GM04503 (cell line): ENCODE results near the gene PRMT7.
A peak's percentile ranks its signal among the peaks of the same experiment; 100 is the strongest.

Source experiments
- DNase-seq: peaks from one replicate; pipeline ENCODE4 v3.0.0-alpha.2; 2012; ENCODE audit warnings: low read depth

The PRMT7 gene

DNA sequence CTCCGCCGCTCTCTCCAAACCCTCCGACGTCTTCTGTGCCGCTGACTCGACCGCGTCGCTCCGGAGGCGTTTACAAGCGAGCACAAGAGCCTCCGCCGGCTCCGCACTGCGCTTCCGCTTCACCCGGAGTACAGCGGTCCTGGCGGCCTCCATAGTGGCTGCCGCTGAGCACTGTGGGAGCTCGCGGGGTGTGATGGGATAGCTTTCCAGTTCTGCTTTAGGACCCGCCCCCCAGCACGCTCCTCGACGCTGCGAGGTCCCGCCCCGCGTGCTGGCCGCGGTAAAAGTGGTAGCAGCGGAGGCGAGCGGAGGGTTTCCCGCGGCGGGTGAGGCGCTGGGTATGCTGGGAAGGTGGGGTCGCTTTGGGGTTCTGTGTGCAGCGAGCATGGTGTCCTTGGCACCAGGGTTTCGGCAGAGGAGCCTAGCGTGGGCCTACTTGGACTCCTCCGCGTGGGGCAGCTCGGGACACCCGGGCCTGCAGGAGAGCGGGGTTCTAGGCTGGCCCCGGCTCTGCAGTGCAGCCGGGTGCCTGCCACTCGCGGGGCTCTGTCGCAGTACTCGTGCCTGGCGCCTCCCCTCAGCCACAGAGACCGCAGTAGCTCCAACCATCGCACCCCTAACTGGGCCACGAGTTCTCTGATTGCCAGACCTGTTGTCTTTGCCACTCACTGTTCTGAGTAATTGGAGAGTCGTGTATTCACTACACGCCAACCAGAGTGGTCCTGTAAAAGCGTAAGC lies at the start of gene PRMT7, which contains the start of gene SLC7A6OS:
Gene PRMT7, plus strand, starts transcription at position 246 of the 738 bp plus-strand sequence. CDS start 4,961 bp downstream, outside the sequence.
Gene SLC7A6OS, minus strand, starts transcription at position 173 of the 738 bp plus-strand sequence. Its CDS starts 20 bp downstream, at position 153.
- DNase-seq = no peak

DNA sequence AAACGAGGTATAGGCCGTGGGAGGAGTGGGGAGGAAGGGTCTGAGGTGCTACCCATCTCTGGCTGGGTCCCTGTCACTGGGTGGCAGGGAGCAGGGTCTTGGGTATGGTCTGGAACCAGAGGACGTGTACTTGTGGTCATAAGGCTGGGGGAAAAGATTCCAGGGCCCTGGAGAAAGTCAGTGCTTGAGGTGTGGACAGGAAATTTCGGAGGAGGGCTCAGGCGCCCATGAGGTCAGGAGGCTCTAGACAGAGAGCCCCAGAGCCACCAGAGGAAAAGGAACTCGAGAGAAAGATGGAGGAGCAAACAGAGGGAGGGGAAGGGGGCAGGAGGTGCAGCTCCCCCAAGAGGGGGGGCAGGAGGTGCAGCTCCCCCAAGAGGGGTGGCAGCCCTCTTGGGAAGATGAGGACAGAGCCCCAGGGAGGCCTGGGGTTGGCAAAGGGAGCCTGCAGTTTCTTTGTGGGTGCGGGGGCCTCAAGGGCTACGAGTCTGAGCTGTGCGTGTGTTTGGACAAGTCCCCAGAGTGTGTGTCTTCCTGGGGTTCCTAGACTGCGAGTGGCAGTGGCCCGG lies 47.2 kb upstream of the PRMT7 start:
- no peak for DNase-seq

GRCh38 chr16:68264128-68265077 lies 46.4 kb upstream of the PRMT7 start, which contains the start of gene SLC7A6:
TSS of gene SLC7A6 (plus strand) at chr16:68264526. CDS start at chr16:68274727, 10,201 bp downstream.
- DNase-seq = no peak

- peak; percentile 80 for DNase-seq
Measured at GRCh38 chr16:68265078-68265920, 45.5 kb upstream of the PRMT7 start.

DNA sequence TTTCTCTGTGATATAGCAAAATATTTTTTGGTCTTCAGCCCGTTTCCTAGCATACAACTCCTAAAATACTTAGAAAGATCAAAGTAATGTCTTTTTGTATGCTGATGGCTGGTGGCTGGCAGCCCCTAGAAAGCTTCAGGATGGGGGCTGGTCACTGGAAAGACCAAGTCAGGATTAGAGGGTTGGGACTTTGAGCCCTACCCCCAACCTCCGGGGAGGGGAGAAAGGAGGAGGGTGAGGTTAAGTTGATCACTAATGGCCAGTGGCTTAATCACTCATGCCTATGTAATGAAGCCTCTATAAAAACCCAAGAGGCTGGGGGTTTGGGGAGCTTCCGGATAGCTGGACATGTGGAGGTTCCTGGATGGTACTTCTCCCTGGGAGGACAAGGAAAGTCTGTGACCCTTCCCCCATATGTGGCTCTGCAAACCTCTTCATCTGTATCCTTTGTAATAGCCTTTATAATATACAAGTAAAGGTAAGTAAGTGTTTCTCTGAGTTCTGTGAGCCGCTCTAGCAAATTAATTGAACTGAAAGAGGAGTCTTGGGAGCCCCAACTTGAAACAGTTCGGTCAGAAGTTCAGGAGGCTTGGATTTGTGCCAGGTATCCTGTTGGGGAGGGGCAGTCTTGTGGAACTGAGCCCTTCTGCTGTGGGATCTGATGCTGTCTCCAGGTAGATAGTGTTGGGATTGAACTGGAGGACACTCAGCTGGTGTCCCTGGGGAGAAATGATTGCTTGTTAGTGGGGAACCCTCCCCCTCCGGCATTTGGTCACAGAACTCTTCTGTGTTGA lies 43.0 kb upstream of the PRMT7 start:
- DNase-seq = no peak

DNA sequence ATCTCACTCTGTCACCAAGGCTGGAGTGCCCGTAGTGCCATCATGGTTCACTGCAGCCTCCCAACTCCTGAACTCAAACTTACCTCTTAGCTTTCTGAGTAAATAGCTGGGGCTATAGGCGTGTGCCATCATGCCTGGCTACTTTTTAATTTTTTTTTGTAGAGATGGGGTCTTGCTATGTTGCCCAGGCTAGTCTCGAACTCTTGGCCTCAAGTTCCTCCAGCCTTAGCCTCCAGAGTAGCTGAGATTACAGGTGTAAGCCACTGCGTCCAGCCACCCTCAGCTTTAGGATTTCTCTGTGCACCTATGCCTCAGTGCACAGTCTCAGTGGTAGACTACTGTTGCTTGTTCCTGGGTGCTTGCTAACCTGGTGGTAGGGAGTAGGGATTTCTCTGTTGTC lies 41.0 kb upstream of the PRMT7 start:
- DNase-seq = no peak

GRCh38 chr16:68270353-68270752 lies 40.5 kb upstream of the PRMT7 start:
- no peak for DNase-seq

DNA sequence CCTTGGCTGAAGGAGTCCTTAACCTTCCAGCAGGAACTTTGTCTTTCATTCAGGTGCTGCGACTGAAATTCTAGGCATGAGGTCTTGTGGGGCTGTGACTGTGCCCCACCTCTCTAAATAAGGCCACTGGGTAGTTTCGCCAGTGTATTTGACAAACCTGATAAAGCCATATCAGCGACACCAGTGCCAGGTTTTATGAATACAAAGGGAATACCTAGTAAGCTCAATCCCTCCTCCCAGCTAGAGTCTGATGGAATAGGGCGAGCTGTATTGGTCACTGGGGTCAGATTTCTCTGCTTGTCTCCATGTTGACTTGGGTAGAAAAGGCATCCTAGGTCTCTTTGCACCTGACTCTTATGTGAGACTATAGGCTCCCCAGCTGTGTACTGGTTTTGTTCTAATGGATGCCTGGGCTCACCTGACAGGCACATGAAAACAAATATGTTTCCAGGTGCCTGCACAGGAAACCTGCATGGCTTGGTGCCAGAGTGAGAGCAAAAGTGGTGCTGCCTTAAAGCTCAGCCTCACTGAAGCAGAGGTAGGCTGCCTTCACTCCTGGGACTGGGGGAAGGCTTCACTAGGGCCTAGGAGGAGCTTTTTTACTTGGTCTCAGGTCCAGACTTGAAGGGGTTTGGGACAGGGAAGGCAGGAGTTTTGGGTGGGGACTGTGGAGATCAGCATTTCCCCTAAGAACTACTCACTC lies 38.2 kb upstream of the PRMT7 start:
- no peak for DNase-seq

DNA sequence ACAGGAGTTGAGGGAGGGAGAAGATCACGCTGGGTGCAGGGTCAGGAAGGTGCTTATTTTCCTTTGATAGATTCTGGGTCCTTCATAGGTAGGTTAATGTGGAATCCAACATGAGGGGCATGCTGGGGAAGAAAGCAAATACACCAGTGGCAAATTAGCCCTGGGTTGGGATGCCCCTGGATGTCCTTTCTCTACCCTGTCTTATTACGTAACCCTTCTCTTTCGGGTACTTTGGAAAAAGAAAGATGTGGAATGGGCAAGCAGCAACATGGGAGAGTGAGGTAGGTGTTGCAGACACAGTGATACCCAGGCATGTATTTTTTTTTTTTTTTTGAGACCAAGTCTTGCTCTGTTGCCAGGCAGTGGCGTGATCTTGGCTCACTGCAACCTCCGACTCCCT lies 37.4 kb upstream of the PRMT7 start:
- DNase-seq = no peak

DNA sequence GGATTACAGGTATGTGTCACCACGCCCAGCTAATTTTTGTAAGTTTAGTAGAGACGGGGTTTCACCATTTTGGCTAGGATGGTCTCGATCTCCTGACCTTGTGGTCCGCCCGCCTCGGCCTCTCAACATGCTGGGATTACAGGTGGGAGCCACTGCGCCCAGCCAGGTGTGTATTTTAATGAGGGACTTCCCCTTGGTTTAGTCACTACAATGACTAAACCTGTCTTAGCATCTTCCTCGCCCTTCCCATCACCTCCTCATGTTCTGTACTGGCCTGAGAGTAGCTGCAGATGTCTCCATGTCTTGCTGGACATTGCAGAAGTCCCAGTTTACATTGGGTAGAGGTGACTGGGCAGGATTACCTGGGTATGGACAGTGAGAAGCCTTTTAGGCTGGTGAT lies 36.9 kb upstream of the PRMT7 start:
- DNase-seq = no peak

DNA sequence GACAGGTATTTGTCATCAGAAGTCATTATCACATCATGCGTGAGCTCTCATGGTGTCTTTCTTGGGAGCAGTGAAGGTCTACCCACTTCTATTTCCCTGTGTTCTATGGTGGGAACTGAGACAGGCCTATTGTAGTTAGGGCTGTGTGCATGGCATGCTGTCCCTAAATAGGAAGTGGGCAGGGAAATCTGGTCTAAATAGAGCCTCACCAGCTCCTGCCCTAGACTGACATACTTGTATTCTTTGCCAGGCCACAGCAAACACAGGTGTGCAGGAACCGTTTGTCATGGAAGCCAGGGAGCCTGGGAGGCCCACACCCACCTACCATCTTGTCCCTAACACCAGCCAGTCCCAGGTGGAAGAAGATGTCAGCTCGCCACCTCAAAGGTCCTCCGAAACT lies 36.4 kb upstream of the PRMT7 start:
- no peak for DNase-seq

GRCh38 chr16:68275611-68276191 lies 35.1 kb upstream of the PRMT7 start:
- DNase-seq = no peak

- DNase-seq = no peak
Measured at GRCh38 chr16:68276223-68276622, 34.6 kb upstream of the PRMT7 start.

DNA sequence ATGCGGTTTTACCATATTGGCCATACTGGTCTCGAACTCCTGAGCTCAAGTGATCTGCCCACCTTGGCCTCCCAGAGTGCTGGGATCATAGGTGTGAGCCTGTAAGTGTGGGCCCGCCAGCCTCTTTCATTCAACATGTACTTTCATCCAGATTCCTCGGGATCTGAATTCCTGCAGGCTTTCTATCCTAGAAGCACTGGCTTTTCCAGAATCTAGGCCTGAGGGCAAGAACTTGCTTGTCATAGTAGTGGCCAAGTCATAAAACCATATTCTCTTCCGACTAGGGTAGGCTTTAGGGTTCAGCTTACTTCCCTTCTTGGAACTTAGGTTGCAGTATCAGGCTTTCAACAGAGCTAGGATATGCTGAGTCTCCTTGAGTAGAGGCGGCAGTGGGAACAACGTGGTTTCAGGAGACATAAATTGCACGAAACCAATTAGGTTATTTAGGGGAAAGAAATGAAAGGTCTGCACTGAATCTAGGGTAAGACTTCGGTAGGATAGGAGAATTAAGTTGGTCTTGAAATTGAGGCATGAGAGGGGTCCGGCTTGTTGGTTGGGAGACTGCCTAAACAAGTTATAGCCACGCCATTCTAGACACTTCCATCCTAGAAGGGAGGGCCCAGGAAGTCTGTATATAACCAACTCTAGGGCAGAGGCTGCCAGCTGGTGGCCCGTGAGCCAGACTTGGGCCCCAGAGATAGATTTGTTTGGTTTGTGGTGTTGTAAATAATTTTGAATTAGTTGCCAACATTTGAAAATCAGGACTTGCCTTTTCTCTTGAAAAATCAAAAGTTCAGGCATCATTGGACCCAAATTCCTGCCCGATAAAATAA lies 30.9 kb upstream of the PRMT7 start:
- DNase-seq = no peak

DNA sequence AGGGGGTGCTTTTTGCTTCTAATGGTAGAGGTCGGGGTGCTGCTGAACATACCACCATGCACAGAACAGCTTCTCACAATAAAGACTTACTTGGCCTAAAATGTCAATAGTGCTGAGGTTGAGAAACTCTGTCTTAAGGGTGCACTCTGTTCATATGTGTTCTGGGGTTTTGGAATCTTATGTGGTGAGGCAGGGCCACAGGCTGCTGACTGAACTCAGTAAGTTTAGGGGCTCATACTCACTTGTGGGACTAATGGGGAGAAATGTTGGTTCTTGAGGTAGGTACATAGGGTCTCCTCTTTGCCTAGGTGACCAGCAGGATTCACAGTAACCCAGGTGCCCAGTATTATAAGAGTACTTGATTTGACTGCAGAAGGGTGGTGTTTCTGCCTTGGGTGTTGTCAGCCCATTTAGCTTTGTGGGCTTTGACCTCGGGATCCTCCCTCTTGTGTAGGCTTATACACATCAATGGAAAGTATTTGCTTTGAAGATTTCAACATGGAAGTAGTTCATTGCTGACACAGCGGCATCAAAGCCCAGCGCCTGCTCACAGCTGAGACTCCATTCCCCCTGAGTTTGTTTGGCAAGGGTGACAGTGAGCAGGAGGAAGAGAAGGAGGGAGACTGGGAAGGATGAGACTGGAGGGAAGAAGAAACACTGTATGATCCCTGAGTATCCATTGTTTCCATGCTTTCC lies 29.3 kb upstream of the PRMT7 start:
- no peak for DNase-seq

DNA sequence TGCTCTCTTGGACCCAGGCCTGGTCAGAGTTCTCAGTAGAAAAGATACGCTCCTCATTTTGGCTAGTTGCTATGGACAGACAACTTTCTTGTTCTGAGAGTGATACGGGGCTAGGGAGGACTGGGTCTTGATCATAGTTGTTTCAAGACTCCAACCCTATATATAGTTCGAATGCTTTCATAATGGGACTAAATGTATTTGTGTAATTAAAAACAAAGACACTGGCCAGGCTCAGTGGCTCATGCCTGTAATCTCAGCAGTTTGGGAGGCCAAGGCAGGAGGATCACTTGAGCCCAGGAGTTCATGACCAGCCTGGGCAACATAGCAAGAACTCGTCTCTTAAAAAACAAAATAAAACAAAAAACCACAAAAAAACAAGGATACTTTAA lies 28.8 kb upstream of the PRMT7 start:
- no peak for DNase-seq

GRCh38 chr16:68283346-68283745 lies 27.5 kb upstream of the PRMT7 start:
- DNase-seq = no peak
